ENCODE results near the gene SIAE. TPM values are rescaled to one million over a fixed set of nuclear protein-coding genes. Genes with fewer than 3 reads are reported as not detected.

Gene SIAE
- total and polyA plus RNA-seq, 9 donors: 2.3 to 18.8 (median 8.1) TPM

DNA sequence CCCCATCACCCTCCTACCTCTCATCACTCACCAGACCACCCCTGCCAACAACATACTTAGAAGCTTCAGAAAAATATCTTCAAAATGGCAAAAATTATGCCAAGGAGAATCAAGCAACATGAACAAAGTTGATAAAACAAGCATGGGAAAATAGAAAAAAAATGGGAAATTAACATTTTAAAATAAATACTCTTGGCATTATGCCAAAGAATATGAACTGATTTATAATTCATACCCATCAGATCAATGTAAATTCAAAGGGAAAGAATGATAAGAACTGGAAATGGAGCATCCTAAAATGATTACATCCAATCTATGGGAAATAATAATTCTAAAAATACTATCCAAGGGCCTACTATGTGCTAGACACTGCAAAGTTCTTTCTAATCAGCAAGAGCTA, 12.0 kb downstream of the SIAE start:
- no peak overlapping the region for H3K4me3 ChIP-seq
- no peak overlapping the region for H3K27ac ChIP-seq
- no peaks in the 10 kb centered on the region for H3K27me3 ChIP-seq
- TF ChIP-seq POLR2A (IDR thresholded peaks at IDR 0.05) (no peak), EP300 (IDR thresholded peaks at IDR 0.05) (no peak), CTCF (IDR thresholded peaks at IDR 0.05) (no peak)
- intact Hi-C loops (cut with DNase I): no loop called here
- H3K9me3 ChIP-seq: no peaks in the 10 kb centered on the region
- DNase-seq: no peak
- no peaks in the 10 kb centered on the region for H3K4me1 ChIP-seq (ENCODE audit: insufficient read depth)
- H3K36me3 ChIP-seq: no peaks in the 10 kb centered on the region

GRCh38 chr11:124658986-124659385, 14.6 kb downstream of the SIAE start:
- H3K9me3 ChIP-seq: no peaks in the 10 kb centered on the region
- H3K36me3 ChIP-seq: no peaks in the 10 kb centered on the region
- WGBS, 3 donors: 89 to 98% (median 96%) methylated on average over 1 of the region's 1 CpG
- H3K4me1 ChIP-seq (ENCODE audit: insufficient read depth): no peaks in the 10 kb centered on the region
- no peak overlapping the region for H3K27ac ChIP-seq
- DNase-seq: no peak
- intact Hi-C loops (cut with DNase I): loop anchor here in 1 of 4 donors (5.0 kb wide), 1 partner anchor 183 kb away; no protein-coding TSS in a partner anchor
- TF ChIP-seq POLR2A (IDR thresholded peaks at IDR 0.05) (no peak), EP300 (IDR thresholded peaks at IDR 0.05) (no peak), CTCF (IDR thresholded peaks at IDR 0.05) (no peak)
- H3K4me3 ChIP-seq: no peak overlapping the region
- no peaks in the 10 kb centered on the region for H3K27me3 ChIP-seq

- Histone ChIP-seq H3K36me3 (no peaks in the 10 kb centered on the region), H3K9me3 (no peaks in the 10 kb centered on the region), H3K4me1 (ENCODE audit: insufficient read depth) (no peaks in the 10 kb centered on the region), H3K27me3 (no peaks in the 10 kb centered on the region), H3K4me3 (no peak overlapping the region), H3K27ac (no peak overlapping the region)
- no peak for DNase-seq
- intact Hi-C loops (cut with DNase I): loop anchor here in 1 of 4 donors (5.0 kb wide), 1 partner anchor 184 kb away; no protein-coding TSS in a partner anchor
- no peak for TF ChIP-seq EP300 (IDR thresholded peaks at IDR 0.05)
- no peak for TF ChIP-seq CTCF (IDR thresholded peaks at IDR 0.05)
- TF ChIP-seq POLR2A (IDR thresholded peaks at IDR 0.05): no peak
- 79 to 84% (median 80%) methylated on average over 3 of the region's 3 CpGs for WGBS, 3 donors
Observed at GRCh38 chr11:124658501-124658900, 15.0 kb downstream of the SIAE start.

- H3K36me3 ChIP-seq: no peaks in the 10 kb centered on the region
- no peak for TF ChIP-seq CTCF (IDR thresholded peaks at IDR 0.05)
- TF ChIP-seq EP300 (IDR thresholded peaks at IDR 0.05): no peak
- no peak for TF ChIP-seq POLR2A (IDR thresholded peaks at IDR 0.05)
- H3K9me3 ChIP-seq: no peaks in the 10 kb centered on the region
- intact Hi-C loops (cut with DNase I): loop anchor here in 1 of 4 donors (5.0 kb wide), 1 partner anchor 184 kb away; no protein-coding TSS in a partner anchor
- 78 to 83% (median 79%) methylated on average over 5 of the region's 5 CpGs for WGBS, 3 donors
- H3K27me3 ChIP-seq: no peaks in the 10 kb centered on the region
- DNase-seq: no peak
- H3K27ac ChIP-seq: no peak overlapping the region
- no peaks in the 10 kb centered on the region for H3K4me1 ChIP-seq (ENCODE audit: insufficient read depth)
- H3K4me3 ChIP-seq: no peak overlapping the region
Observed at GRCh38 chr11:124657904-124658303, 15.6 kb downstream of the SIAE start.
